Heart right ventricle (tissue), 16 donors: ENCODE results near the gene CCDC121. TPM values are rescaled to one million over a fixed set of nuclear protein-coding genes. Genes with fewer than 3 reads are reported as not detected.
"Not testable (repeated sequence)": the region's sequence is repeated elsewhere in the genome, so short reads cannot be mapped to it uniquely, and the experiment has no call there.

Source experiments
- ATAC-seq, 8 donors: fragments of 200-7000 bp; cut with Tn5 transposase; one replicate each; pipeline ENCODE4 v1.9.1; 2020; ENCODE audit warnings: mild to moderate bottlenecking in 8 of 8, moderate library complexity in 8 of 8, moderate number of reproducible peaks in 1 of 8
- DNase-seq, 2 donors: peaks; one replicate each; pipeline ENCODE4 v3.0.0-alpha.2; 2020
- H3K27ac ChIP-seq, 10 donors: fragments of 200-600 bp; sonication (generic) in 2 of 10; one replicate each; pipeline versions ENCODE4 v1.5.0 to v1.8.0; 2020 to 2022; ENCODE audit warnings: mild to moderate bottlenecking in 3 of 10
- H3K27me3 ChIP-seq, 7 donors: fragments of 200-600 bp; one replicate each; pipeline ENCODE4 v1.8.0; 2021 to 2022; ENCODE audit warnings: mild to moderate bottlenecking in 2 of 7
- H3K36me3 ChIP-seq, 9 donors: fragments of 200-600 bp; sonication (generic) in 1 of 9; one replicate each; pipeline versions ENCODE4 v1.5.0 to v1.8.0; 2020 to 2022; ENCODE audit warnings: mild to moderate bottlenecking in 2 of 9
- H3K4me1 ChIP-seq, 9 donors: fragments of 200-600 bp; sonication (generic) in 1 of 9; one replicate each; pipeline versions ENCODE4 v1.5.0 to v1.8.0; 2020 to 2022; ENCODE audit warnings: mild to moderate bottlenecking in 4 of 9
- H3K4me3 ChIP-seq, 10 donors: fragments of 200-600 bp; sonication (generic) in 2 of 10; one replicate each; pipeline versions ENCODE4 v1.5.0 to v1.8.0; 2020 to 2022; ENCODE audit warnings: mild to moderate bottlenecking in 7 of 10, moderate library complexity in 2 of 10
- H3K9me3 ChIP-seq, 11 donors: fragments of 200-600 bp in 10 of 11; sonication (generic) in 2 of 11; one replicate each; pipeline versions ENCODE4 v1.5.0 to v1.8.0; 2013 to 2022; ENCODE audit warnings: mild to moderate bottlenecking in 2 of 11, control low read depth in 1 of 11, moderate library complexity in 1 of 11
- CTCF ChIP-seq, 9 donors: fragments of 200-600 bp; sonication (generic) in 2 of 9; IDR thresholded peaks; one replicate each; pipeline versions ENCODE4 v1.5.0 to v1.8.0; 2021 to 2022; ENCODE audit warnings: antibody characterized with exemption in 9 of 9, mild to moderate bottlenecking in 5 of 9, moderate library complexity in 1 of 9
- WGBS, 2 donors: extraction: QIAGEN DNeasy Blood & Tissue Kit; methylation state at CpG; one replicate each; pipeline ENCODE4 v1.1.7; 2013; ENCODE audit warnings: inconsistent platforms in 1 of 2; 5-methylcytosine and 5-hydroxymethylcytosine counted together
- intact Hi-C, 10 donors: fragments of 100-400 bp; cut with DNase I; formaldehyde crosslinking; loops; one replicate each; pipeline versions ENCODE4 v1.11.1 to v1.14.2; 2022
- polyA plus RNA-seq, 2 donors: library from polyadenylated mRNA; stranded (reverse); fragments of 200-250 nt; gene quantifications; one replicate each; pipeline ENCODE4 v1.2.3, GENCODE V29; 2013
- total RNA-seq, 10 donors: library from RNA; stranded (reverse); fragmentation: NEBNext Ultra II Directional in 3 of 10; extraction: Animal tissue kit (Norgen Biotek cat#: 25700) in 3 of 10; gene quantifications; one replicate each; pipeline versions ENCODE4 v1.2.1 to v1.2.4, GENCODE V29; 2021 to 2023
- donor health status: Arrhythmogenic right ventricular cardiomyopathy.
- donor health status: ischemic (EF 13 %, LVEDD 7.1; RV severe dilation, severe dysfunction).
- donor health status: healthy with polysubstance abuse.
- donor health status: DM: no; HTN: yes; CAD: no.
- donor health status: DM: no; HTN: no; CAD: no.
- donor health status: ischemic (EF 25% LVEDD 6.9; RV normal size, moderate dysfunction).
- donor health status: ischemic (EF 25% LVEDD 5.7; RV mildly dilated, moderate dysfunction).
- donor health status: healthy.
- donor health status: DM: yes; HTN: yes; CAD: no.
- donor health status: Ischemic cardiomyopathy.
- donor health status: ischemic (EF 35%, LVEDD 5.7; RV mildly dilated, moderate dysfunction).
- donor health status: nonischemic (EF 11% LVEDD 7.7; RV severe dilation, severe dysfunction).
- donor health status: DM: yes; HTN: yes; CAD: no.
- donor health status: PGD.
- donor health status: ischemic (EF 29% LVEDD 5.4; RV normal size, mild dysfunction).
- donor health status: nonischemic (EF 23%, LVEDD 6.1; RV moderate dilation, normal function).

Gene CCDC121
- total and polyA plus RNA-seq, 12 donors: 2.1 to 7.6 (median 5.6) TPM

GRCh38 chr2:27613985-27614384, 14.8 kb downstream of the CCDC121 start:
- H3K9me3 ChIP-seq: no peaks in the 10 kb centered on the region
- H3K4me3 ChIP-seq: no peak overlapping the region
- H3K27me3 ChIP-seq: no peaks in the 10 kb centered on the region
- 97 to 99% methylated on average over 2 of the region's 2 CpGs for WGBS, 2 donors
- H3K4me1 ChIP-seq: no peaks in the 10 kb centered on the region
- ATAC-seq (no peak), DNase-seq (no peak)
- H3K36me3 ChIP-seq: peaks cover 0 to 98% (median 48%) of the 10 kb centered on the region in 9 donors
- no peak for TF ChIP-seq CTCF (IDR thresholded peaks at IDR 0.05)
- intact Hi-C loops: no loop called here
- H3K27ac ChIP-seq: no peak overlapping the region

- H3K36me3 ChIP-seq: peaks cover 0 to 98% (median 51%) of the 10 kb centered on the region in 9 donors
Observed at GRCh38 chr2:27606611-27607010, 22.2 kb downstream of the CCDC121 start.

GRCh38 chr2:27596627-27597026, 32.2 kb downstream of the CCDC121 start:
- ATAC-seq: no peak
- intact Hi-C loops: no loop called here
- Histone ChIP-seq H3K27ac (no peak overlapping the region), H3K27me3 (no peaks in the 10 kb centered on the region), H3K4me1 (peaks cover 0 to 27% (median 0%) of the 10 kb centered on the region in 9 donors), H3K9me3 (peaks cover 0 to 32% (median 12%) of the 10 kb centered on the region in 11 donors), H3K36me3 (peaks cover 0 to 53% (median 16%) of the 10 kb centered on the region in 9 donors), H3K4me3 (no peak overlapping the region)
- DNase-seq: no peak
- WGBS, 2 donors: 96 to 100% methylated on average over 1 of the region's 1 CpG
- TF ChIP-seq CTCF (IDR thresholded peaks at IDR 0.05): no peak

More at GRCh38 chr2:27606611-27607010, 22.2 kb downstream of the CCDC121 start:
- WGBS, 2 donors: 91% methylated on average over 2 of the region's 2 CpGs
- H3K9me3 ChIP-seq: no peaks in the 10 kb centered on the region
- H3K27me3 ChIP-seq: no peaks in the 10 kb centered on the region
- no peak overlapping the region for H3K27ac ChIP-seq
- H3K4me3 ChIP-seq: no peak overlapping the region
- TF ChIP-seq CTCF (IDR thresholded peaks at IDR 0.05): no peak
- ATAC-seq: no peak
- no peak for DNase-seq
- no peaks in the 10 kb centered on the region for H3K4me1 ChIP-seq
- intact Hi-C loops: no loop called here

- H3K27me3 ChIP-seq, intact Hi-C loops, DNase-seq, H3K27ac ChIP-seq, ATAC-seq, H3K4me3 ChIP-seq: not testable (repeated sequence)
- Histone ChIP-seq H3K9me3 (peaks cover 0 to 44% (median 18%) of the 10 kb centered on the region in 11 donors), H3K4me1 (peaks cover 0 to 29% (median 0%) of the 10 kb centered on the region in 9 donors), H3K36me3 (peaks cover 0 to 50% (median 7%) of the 10 kb centered on the region in 9 donors)
- WGBS, 2 donors: 98 to 99% methylated on average over 9 of the region's 9 CpGs
Observed at GRCh38 chr2:27595412-27595811, 33.4 kb downstream of the CCDC121 start.

GRCh38 chr2:27594020-27594703, 34.6 kb downstream of the CCDC121 start:
- Histone ChIP-seq H3K36me3 (peaks cover 0 to 37% (median 6%) of the 10 kb centered on the region in 9 donors), H3K9me3 (peaks cover 0 to 56% (median 20%) of the 10 kb centered on the region in 11 donors), H3K4me1 (peaks cover 0 to 24% (median 0%) of the 10 kb centered on the region in 9 donors)
- H3K27ac ChIP-seq, intact Hi-C loops, H3K4me3 ChIP-seq, ATAC-seq, DNase-seq, H3K27me3 ChIP-seq: not testable (repeated sequence)
- 98% methylated on average over 45 of the region's 45 CpGs for WGBS, 2 donors
